Natural killer cell (primary cell): ENCODE measurements around the gene C2CD2. TPM values are rescaled to one million over a fixed set of nuclear protein-coding genes. Genes with fewer than 3 reads are reported as not detected.

Experiments
- ATAC-seq, 3 donors: fragments of 150-1000 bp in 2 of 3; fragments of 200-7000 bp in 1 of 3; cut with Tn5 transposase; 1 replicate in 1 of 3; 2 replicates in 2 of 3; pipeline ENCODE4 v1.10.0; 2021; ENCODE audit warnings: mild to moderate bottlenecking in 2 of 3, moderate library complexity in 2 of 3
- DNase-seq, 2 donors: peaks; one replicate each; pipeline versions ENCODE4 v3.0.0 to v3.0.0-alpha.2; 2013 to 2021; ENCODE audit warnings: mixed read lengths in 1 of 2
- H3K27ac ChIP-seq: one replicate; pipeline ENCODE4 v1.5.1; 2013; ENCODE audit warnings: mild to moderate bottlenecking, low read length
- H3K27me3 ChIP-seq: one replicate; pipeline ENCODE4 v1.6.1; 2013; ENCODE audit warnings: low read length; ENCODE audit not compliant: control insufficient read depth, insufficient read depth
- H3K36me3 ChIP-seq: one replicate; pipeline ENCODE4 v1.6.1; 2013; ENCODE audit warnings: low read length; ENCODE audit not compliant: control insufficient read depth, insufficient read depth
- H3K4me1 ChIP-seq: one replicate; pipeline ENCODE4 v1.6.1; 2013; ENCODE audit warnings: low read length; ENCODE audit not compliant: control insufficient read depth, insufficient read depth
- H3K4me3 ChIP-seq: one replicate; pipeline ENCODE4 v1.5.1; 2013; ENCODE audit warnings: low read length
- H3K9me3 ChIP-seq: one replicate; pipeline ENCODE4 v1.6.1; 2013; ENCODE audit warnings: low read length; ENCODE audit not compliant: control insufficient read depth, insufficient read depth
- H3K27ac Mint-ChIP-seq, 2 donors: one replicate each; pipeline ENCODE4 v1.8.0; 2022; ENCODE audit warnings: mild to moderate bottlenecking in 2 of 2, mixed read lengths in 2 of 2, moderate library complexity in 1 of 2
- H3K27me3 Mint-ChIP-seq, 2 donors: one replicate each; pipeline ENCODE4 v1.8.0; 2022; ENCODE audit warnings: low read depth in 2 of 2, mixed read lengths in 2 of 2
- H3K36me3 Mint-ChIP-seq: one replicate; pipeline ENCODE4 v1.8.0; 2022; ENCODE audit warnings: mixed read lengths
- H3K4me1 Mint-ChIP-seq, 2 donors: one replicate each; pipeline ENCODE4 v1.8.0; 2022; ENCODE audit warnings: mixed read lengths in 2 of 2
- H3K4me3 Mint-ChIP-seq: one replicate; pipeline ENCODE4 v1.8.0; 2022; ENCODE audit warnings: mild to moderate bottlenecking, moderate library complexity, mixed read lengths
- H3K9me3 Mint-ChIP-seq, 2 donors: one replicate each; pipeline ENCODE4 v1.8.0; 2022; ENCODE audit warnings: mixed read lengths in 2 of 2
- CTCF ChIP-seq: fragments of 200-600 bp; IDR thresholded peaks from one replicate; pipeline ENCODE4 v1.8.0; 2022; ENCODE audit warnings: antibody characterized with exemption
- WGBS: methylation state at CpG from one replicate; pipeline ENCODE4 v1.1.7; 2013; ENCODE audit warnings: missing lambda C conversion rate; ENCODE audit not compliant: insufficient coverage; 5-methylcytosine and 5-hydroxymethylcytosine counted together
- intact Hi-C: fragments of 100-400 bp; cut with micrococcal nuclease; formaldehyde crosslinking; loops from one replicate; pipeline ENCODE4 v1.14.2; 2022
- total RNA-seq, 4 donors: library from RNA; stranded (reverse); fragments of 120-200 nt in 1 of 4; gene quantifications; one replicate each; pipeline versions ENCODE4 v1.2.3 to v1.2.4, GENCODE V29; 2013 to 2022

Gene C2CD2
- total RNA-seq, 3 donors from 2014 or later (not counting 1 experiment from before 2014, with no cell fraction given) = 2.1 to 10.1 (median 8.9) TPM

DNA sequence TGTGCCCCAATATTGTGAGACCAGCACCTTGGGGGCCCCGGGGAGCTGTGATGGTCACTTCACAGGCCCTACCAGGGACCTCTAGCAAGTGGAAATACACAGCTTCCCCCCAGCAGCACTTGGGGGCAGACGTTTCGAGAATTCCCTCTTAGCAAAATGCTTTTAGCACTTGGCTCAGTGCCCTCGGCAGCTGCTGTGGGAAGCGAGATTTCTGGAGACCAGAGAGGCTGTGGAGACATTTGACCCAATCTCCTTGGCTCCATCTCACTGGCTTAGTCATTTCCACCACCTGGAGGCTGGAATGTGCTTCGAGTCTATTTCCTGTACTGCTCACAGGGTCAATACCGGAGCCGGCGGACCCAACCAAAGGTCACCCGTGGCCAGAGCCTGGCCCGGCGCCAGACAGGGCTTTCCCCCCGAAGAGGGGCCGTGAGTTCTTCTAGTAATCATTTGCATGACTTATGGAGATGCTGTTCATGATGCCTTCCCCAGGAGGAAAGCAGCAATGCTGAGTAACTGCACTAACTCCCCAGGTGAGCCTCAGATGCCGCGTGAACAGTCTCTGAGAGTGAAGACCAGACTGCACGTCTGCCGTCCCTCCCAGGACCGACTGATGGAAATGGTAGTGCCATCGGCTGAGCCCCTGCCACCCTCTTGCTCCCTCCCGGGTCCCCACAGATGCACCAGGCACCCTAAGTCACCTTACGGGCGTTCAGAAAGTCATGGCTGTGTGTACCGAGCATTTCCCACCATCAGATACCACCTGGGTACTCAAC is 4.4 kb upstream of the C2CD2 start:
- H3K27me3 ChIP-seq = peaks cover 6% of the 10 kb centered on the region
- no peak overlapping the region for H3K4me3 ChIP-seq
- Mint-ChIP-seq H3K4me3 (no peak overlapping the region), H3K27me3 (peaks cover 20 to 29% of the 10 kb centered on the region in 2 donors), H3K9me3 (no peaks in the 10 kb centered on the region), H3K4me1 (peaks cover 0 to 15% of the 10 kb centered on the region in 2 donors), H3K27ac (no peak overlapping the region), H3K36me3 (no peaks in the 10 kb centered on the region)
- no peak for ATAC-seq
- H3K27ac ChIP-seq = no peak overlapping the region
- no peak for DNase-seq
- TF ChIP-seq CTCF = no peak
- WGBS = 79% methylated on average over 24 of the region's 24 CpGs
- H3K4me1 ChIP-seq = peaks cover 7% of the 10 kb centered on the region
- H3K36me3 ChIP-seq = no peaks in the 10 kb centered on the region
- intact Hi-C loops = no loop called here
- H3K9me3 ChIP-seq = no peaks in the 10 kb centered on the region

DNA sequence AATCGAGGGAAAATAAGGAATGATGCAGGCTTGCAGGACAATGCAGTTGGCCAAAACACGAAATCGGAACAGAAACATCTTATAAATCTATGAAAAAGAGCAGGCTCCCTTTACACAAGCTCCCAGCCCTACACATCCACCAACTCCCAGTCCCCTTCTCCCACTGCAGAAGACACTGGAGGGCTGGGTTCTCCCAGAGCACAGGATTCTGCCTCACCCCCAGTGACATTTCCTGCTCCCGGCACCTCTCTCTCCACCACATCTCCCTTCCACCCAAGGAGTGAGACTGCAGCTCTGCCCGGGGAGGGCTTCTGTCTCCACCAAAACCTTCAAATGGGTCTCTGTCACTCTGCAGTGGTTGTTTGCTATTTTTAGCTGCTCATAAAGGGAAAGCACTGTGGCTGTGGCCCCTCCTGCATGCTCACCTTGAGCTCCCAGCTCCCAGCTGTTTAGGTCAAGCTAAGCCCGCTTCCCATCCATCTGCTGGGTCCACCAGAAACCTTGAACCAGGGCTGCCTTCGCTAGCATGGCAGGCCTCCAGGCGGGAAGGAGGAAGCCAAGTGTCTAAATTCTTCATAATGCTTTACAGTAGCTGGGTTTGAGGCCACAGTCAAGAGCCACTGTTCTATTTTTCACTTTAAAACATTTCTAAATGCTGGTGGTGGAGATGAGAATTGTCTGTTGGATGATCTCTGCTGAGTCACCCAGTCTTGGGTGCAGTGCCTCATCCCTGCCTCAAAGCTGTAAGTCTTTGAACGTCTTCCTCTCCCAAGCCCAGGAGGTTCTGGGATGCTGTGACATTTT is 3.3 kb upstream of the C2CD2 start:
- Mint-ChIP-seq H3K27me3 (peaks cover 24 to 29% of the 10 kb centered on the region in 2 donors), H3K4me3 (no peak overlapping the region), H3K9me3 (no peaks in the 10 kb centered on the region), H3K4me1 (peaks cover 0 to 15% of the 10 kb centered on the region in 2 donors), H3K27ac (no peak overlapping the region), H3K36me3 (no peaks in the 10 kb centered on the region)
- ATAC-seq = no peak
- no peak for TF ChIP-seq CTCF
- intact Hi-C loops = no loop called here
- no peak overlapping the region for H3K27ac ChIP-seq
- H3K4me3 ChIP-seq = no peak overlapping the region
- H3K36me3 ChIP-seq = no peaks in the 10 kb centered on the region
- peaks cover 18% of the 10 kb centered on the region for H3K4me1 ChIP-seq
- no peak for DNase-seq
- H3K9me3 ChIP-seq = no peaks in the 10 kb centered on the region
- H3K27me3 ChIP-seq = peaks cover 8% of the 10 kb centered on the region
- 56% methylated on average over 9 of the region's 9 CpGs for WGBS

DNA sequence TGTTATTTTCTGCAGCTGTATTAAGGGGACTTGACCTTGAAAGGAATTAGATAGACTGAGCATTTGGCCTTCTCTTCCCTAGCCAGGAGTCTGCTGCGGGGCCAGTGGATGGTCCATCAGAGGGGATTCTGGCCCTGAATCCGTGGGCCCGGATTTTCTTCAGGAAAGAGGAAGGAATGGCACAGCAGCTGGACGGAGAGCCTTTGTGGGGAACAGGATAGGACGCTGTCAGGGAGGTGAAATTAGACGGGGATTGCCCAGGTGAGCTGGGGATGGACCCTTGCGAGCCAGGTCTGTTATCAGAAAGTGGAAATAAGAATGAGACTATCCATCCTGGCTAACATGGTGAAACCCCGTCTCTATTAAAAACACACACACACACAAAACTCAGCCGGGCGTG is 1.7 kb upstream of the C2CD2 start:
- TF ChIP-seq CTCF = no peak
- no peaks in the 10 kb centered on the region for H3K9me3 ChIP-seq
- H3K27me3 ChIP-seq = peaks cover 8% of the 10 kb centered on the region
- no peak overlapping the region for H3K27ac Mint-ChIP-seq
- no peak overlapping the region for H3K27ac ChIP-seq
- H3K4me1 Mint-ChIP-seq = peaks cover 0 to 15% of the 10 kb centered on the region in 2 donors
- WGBS = 92% methylated on average over 9 of the region's 10 CpGs
- H3K36me3 ChIP-seq = no peaks in the 10 kb centered on the region
- no peaks in the 10 kb centered on the region for H3K9me3 Mint-ChIP-seq
- no peak for DNase-seq
- intact Hi-C loops = no loop called here
- H3K4me3 ChIP-seq = no peak overlapping the region
- H3K4me1 ChIP-seq = peaks cover 18% of the 10 kb centered on the region
- no peak overlapping the region for H3K4me3 Mint-ChIP-seq
- ATAC-seq = no peak
- H3K36me3 Mint-ChIP-seq = no peaks in the 10 kb centered on the region
- H3K27me3 Mint-ChIP-seq = peaks cover 16 to 21% of the 10 kb centered on the region in 2 donors
